HT1080 (cell line): ENCODE results near the gene IDH3B. TPM values are rescaled to one million over a fixed set of nuclear protein-coding genes. Genes with fewer than 3 reads are reported as not detected.

ENCODE experiments used
- DNase-seq: peaks from one replicate; pipeline ENCODE4 v3.0.0-alpha.2; 2015; ENCODE audit warnings: low read depth
- total RNA-seq: library from RNA; depleted of rRNA; stranded (reverse); fragments of >200 nt; shearing (Covaris generic); gene quantifications from 2 replicates; pipeline ENCODE4 v1.2.3, GENCODE V29; 2014

IDH3B gene
- total RNA-seq, 1 experiment from 2014 or later = 187 TPM

GRCh38 chr20:2658414-2659354, 5.3 kb downstream of the IDH3B start:
- DNase-seq = peak; percentile 43

GRCh38 chr20:2657674-2658073, 6.3 kb downstream of the IDH3B start:
- DNase-seq = no peak

GRCh38 chr20:2657241-2657640, 6.8 kb downstream of the IDH3B start:
- DNase-seq = no peak

GRCh38 chr20:2656471-2657117, 7.4 kb downstream of the IDH3B start:
- DNase-seq = no peak

- no peak for DNase-seq
Observed at GRCh38 chr20:2655331-2656116, 8.5 kb downstream of the IDH3B start.

GRCh38 chr20:2654831-2655230, 9.2 kb downstream of the IDH3B start:
- no peak for DNase-seq

- DNase-seq = no peak
Observed at GRCh38 chr20:2654384-2654822, 9.6 kb downstream of the IDH3B start.

GRCh38 chr20:2653556-2654383, 10.2 kb downstream of the IDH3B start:
- no peak for DNase-seq

- DNase-seq = no peak
Observed at GRCh38 chr20:2652724-2653555, 11.1 kb downstream of the IDH3B start.

GRCh38 chr20:2651772-2652723, 12.0 kb downstream of the IDH3B start, which contains the start of gene NOP56:
TSS of gene NOP56 (plus strand) at chr20:2652632. CDS start at chr20:2652661, 29 bp downstream.
- DNase-seq = peak; percentile 87

GRCh38 chr20:2643708-2644107, 20.3 kb downstream of the IDH3B start:
- DNase-seq = no peak

GRCh38 chr20:2640899-2641298, 23.1 kb downstream of the IDH3B start:
- no peak for DNase-seq

- no peak for DNase-seq
Observed at GRCh38 chr20:2640260-2640659, 23.8 kb downstream of the IDH3B start.

- DNase-seq = no peak
Observed at GRCh38 chr20:2637246-2637645, 26.8 kb downstream of the IDH3B start.

- DNase-seq = no peak
Observed at GRCh38 chr20:2633381-2633780, 30.6 kb downstream of the IDH3B start.

GRCh38 chr20:2631228-2631627, 32.8 kb downstream of the IDH3B start:
- no peak for DNase-seq

- DNase-seq = peak; percentile 90
Observed at GRCh38 chr20:2626853-2627541, 37.0 kb downstream of the IDH3B start.

- no peak for DNase-seq
Observed at GRCh38 chr20:2625062-2625461, 39.0 kb downstream of the IDH3B start.
